ENCODE results near the gene CTSW.

- no peak for TF ChIP-seq ZNF565 (CRISPR knock-in tag; conservative IDR thresholded peaks at IDR 0.05; ENCODE audit: low read depth)
- no peak for TF ChIP-seq GLIS3 (CRISPR knock-in tag; IDR thresholded peaks at IDR 0.05)
- TF ChIP-seq PATZ1 (CRISPR knock-in tag; IDR thresholded peaks at IDR 0.05; ENCODE audit: borderline replicate concordance) = no peak
- no peak for TF ChIP-seq ZFP30 (CRISPR knock-in tag; IDR thresholded peaks at IDR 0.05)
Measured at GRCh38 chr11:65879617-65880016, at the start of gene CTSW.

Measured in SK-N-SH treated with all-trans-retinoic acid at 6 μM for 48 hours (cell line).